Ramos (cell line): ENCODE measurements around the gene ASB13.

Experiments
- in situ Hi-C: fragments of 300-500 bp; cut with MboI; formaldehyde crosslinking; loops from one replicate; pipeline ENCODE4 v1.14.3; 2022; ENCODE audit warnings: low sequenced_read_pairs; ENCODE audit not compliant: unreplicated experiment

Gene ASB13

DNA sequence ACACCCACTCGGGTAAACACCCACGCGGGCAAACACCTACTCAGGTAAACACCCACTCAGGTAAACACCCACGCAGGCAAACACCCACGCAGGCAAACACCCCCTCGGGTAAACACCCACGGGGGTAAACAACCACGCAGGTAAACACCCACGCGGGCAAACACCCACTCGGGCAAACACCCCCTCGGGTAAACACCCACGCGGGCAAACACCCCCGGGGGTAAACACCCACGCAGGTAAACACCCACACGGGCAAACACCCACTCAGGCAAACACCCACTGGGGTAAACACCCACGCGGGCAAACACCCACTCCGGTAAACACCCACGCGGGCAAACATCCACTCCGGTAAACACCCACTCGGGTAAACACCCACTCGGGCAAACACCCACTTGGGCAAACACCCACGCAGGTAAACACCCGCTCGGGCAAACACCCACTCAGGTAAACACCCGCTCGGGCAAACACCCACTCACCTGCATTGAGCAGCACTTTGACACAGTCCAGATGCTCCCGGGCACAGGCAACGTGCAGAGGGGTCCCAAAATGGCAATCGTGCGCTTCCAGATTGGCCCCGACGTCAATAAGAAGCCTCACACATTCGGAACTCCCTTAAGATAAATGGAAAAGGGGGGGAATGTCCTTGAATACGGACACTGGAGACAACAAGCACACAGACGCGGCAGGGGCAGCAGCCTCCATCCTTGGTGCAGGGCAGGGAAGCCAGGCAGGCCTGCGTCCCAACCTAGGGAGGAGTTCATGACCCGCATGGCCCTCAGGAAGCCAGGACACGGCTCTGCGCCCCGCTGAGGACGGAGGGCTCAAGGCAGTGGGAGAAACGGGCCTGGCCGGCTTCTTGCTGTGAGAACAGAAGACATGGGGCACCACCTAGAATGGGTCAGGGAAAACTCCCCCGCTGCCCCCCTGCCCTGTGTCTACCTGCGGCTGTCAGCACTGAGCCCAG is 17.6 kb downstream of the ASB13 start:
- in situ Hi-C loops = no loop called here

- in situ Hi-C loops = no loop called here
Measured at GRCh38 chr10:5647507-5648240, 18.7 kb downstream of the ASB13 start.

GRCh38 chr10:5645944-5646617 is 20.3 kb downstream of the ASB13 start:
- in situ Hi-C loops = no loop called here

- in situ Hi-C loops = no loop called here
Measured at GRCh38 chr10:5645375-5645774, 21.0 kb downstream of the ASB13 start.

DNA sequence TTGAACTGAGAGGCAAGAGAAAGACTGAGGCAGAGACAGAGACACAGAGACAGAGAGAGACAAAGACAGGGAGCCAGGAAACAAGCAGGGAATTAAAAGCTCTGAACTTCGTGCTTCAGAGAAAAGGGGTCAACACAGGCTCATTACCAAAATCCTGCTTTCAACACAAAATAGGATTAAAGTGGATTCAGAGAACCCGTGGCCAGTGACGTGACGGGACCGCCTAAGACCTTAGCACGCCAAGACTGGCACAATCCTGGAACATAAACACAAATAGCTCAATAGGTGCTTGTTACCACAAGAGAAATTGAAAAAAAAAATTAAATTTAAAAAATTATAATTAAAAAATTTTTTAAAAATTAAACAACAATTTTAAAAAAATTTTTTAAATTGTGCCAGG is 21.5 kb downstream of the ASB13 start:
- in situ Hi-C loops = no loop called here

- in situ Hi-C loops = no loop called here
Measured at GRCh38 chr10:5643346-5644067, 22.9 kb downstream of the ASB13 start.

DNA sequence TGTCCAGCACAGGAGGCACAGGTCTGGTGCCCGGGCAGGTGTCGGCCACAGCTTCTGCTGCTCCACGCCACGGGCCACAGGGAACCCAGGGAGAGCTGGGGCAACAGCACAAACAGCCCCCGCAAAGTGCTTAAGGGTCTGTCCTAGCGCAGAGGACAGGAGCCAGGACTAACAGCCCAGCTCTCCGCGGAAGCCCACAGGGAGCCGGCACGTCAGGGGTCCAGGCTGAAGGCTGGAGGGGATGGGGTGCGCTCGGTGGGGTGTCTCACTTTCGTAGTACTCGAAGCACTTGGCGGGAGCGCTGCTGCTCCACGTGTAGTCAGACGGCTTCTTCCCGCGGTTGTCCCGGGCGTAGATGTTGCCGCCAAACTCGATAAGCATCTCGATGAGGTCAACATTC is 24.9 kb downstream of the ASB13 start:
- in situ Hi-C loops = no loop called here

GRCh38 chr10:5640501-5640900 is 25.9 kb downstream of the ASB13 start:
- in situ Hi-C loops = no loop called here

GRCh38 chr10:5640036-5640435 is 26.4 kb downstream of the ASB13 start:
- in situ Hi-C loops = no loop called here

DNA sequence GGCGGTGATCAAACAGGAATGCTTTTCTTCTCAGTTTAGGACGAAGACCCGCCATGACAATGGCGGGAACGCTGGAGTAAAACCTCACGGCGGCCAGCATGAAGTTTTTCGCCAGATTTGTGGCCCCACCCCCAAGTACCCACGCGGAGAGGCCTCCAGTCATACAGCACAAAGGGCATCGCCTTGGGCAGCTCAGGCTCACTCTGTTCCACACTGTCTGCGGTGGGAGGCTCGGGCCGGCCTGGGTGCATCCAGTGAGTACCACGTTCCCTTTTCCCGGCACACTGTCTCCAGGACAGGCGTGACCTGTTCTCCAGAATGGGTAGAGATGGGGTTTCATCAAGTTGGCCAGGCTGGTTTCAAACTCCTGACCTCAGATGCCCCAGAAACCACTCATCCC is 27.3 kb downstream of the ASB13 start:
- in situ Hi-C loops = no loop called here

- in situ Hi-C loops = no loop called here
Measured at GRCh38 chr10:5638494-5638893, 27.9 kb downstream of the ASB13 start.

DNA sequence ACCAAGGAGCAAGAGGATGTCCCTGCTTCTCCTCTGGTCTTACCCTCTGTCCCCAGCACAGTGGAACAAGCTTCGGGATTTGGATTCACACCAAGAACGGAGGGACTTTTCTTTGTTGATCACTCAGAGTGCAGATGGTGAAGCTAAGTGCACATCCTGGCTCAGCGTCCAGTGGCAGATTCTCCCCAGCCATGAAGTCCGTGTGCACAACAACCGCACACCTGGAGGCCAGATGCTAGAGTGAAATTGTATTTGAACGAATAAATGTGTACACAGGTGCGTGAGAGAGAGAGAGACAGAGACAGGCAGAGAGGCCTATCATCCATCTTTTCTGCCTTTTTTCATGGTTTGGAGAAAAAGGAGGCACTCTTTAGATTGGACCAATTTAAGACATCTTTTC is 31.5 kb downstream of the ASB13 start:
- in situ Hi-C loops = no loop called here

DNA sequence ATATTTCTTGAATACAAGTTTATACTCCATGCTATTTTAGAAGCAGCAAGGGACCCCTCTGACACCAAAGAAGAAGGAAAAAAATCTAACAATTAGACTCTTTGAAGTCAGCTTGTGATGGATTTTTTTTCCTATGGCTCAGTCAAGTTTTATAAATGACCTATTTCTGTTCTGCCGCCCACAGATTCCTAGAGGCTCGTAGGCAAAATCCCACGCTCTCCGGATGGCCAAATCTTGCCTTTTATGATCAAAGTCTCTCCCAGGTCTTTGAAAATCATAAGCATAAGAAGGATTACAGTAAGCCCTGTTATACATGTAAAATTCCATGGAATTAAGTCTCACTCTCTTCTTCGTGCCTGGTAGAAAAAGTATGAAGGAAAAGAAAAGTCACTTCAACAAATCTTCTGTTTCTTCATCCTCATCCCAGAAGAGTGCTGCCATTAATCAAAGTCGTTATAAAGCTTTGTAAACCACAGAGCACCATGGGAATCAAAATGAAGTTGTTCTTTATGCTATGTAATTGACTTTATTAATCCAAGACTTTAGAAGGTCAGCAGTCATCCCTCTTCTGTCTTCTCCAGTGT is 33.1 kb downstream of the ASB13 start:
- in situ Hi-C loops = no loop called here

GRCh38 chr10:5632446-5632845 is 33.9 kb downstream of the ASB13 start:
- in situ Hi-C loops = no loop called here

GRCh38 chr10:5631936-5632335 is 34.5 kb downstream of the ASB13 start:
- in situ Hi-C loops = no loop called here

GRCh38 chr10:5630112-5630436 is 36.3 kb downstream of the ASB13 start:
- in situ Hi-C loops = no loop called here

- in situ Hi-C loops = no loop called here
Measured at GRCh38 chr10:5629303-5630111, 36.9 kb downstream of the ASB13 start.

GRCh38 chr10:5628451-5629302 is 37.7 kb downstream of the ASB13 start:
- in situ Hi-C loops = no loop called here
